Stimulated activated CD8-positive, alpha-beta memory T cell treated with anti-CD3 and anti-CD28 coated beads, Interleukin-12 subunit alpha, Interleukin-12 subunit beta, amount 100 ng/mL, for 1 hour (primary cell): ENCODE data around the gene ALOX15B.

Experiments
- DNase-seq: peaks from one replicate; pipeline ENCODE4 v3.0.0-alpha.2; 2020; ENCODE audit warnings: low read depth

ALOX15B gene

GRCh38 chr17:8080208-8080798, 41.4 kb downstream of the ALOX15B start:
- DNase-seq, result no peak

- DNase-seq, result no peak
Measured at GRCh38 chr17:8080799-8081219, 42.0 kb downstream of the ALOX15B start.

GRCh38 chr17:8081876-8082275, 43.0 kb downstream of the ALOX15B start:
- DNase-seq, result no peak

- DNase-seq, result no peak
Measured at GRCh38 chr17:8082292-8082691, 43.4 kb downstream of the ALOX15B start.

GRCh38 chr17:8084250-8084649, 45.4 kb downstream of the ALOX15B start:
- DNase-seq, result no peak

- no peak for DNase-seq
Measured at GRCh38 chr17:8087075-8087951, 48.5 kb downstream of the ALOX15B start, which contains the start of gene ALOX12B. ALOX12B (minus strand) TSS chr17:8087716; CDS start chr17:8087442, 274 bp downstream.

- no peak for DNase-seq
Measured at GRCh38 chr17:8087952-8088230, 49.0 kb downstream of the ALOX15B start.

- DNase-seq, result no peak
Measured at GRCh38 chr17:8089728-8090127, 50.9 kb downstream of the ALOX15B start.

- DNase-seq, result no peak
Measured at GRCh38 chr17:8091033-8091687, 52.3 kb downstream of the ALOX15B start.

GRCh38 chr17:8095361-8095760, 56.5 kb downstream of the ALOX15B start:
- DNase-seq, result no peak

GRCh38 chr17:8096541-8096940, 57.7 kb downstream of the ALOX15B start:
- no peak for DNase-seq
